ENCODE data around the gene MACROD2. TPM values are rescaled to one million over a fixed set of nuclear protein-coding genes. Genes with fewer than 3 reads are reported as not detected.

The MACROD2 gene
- total and polyA plus RNA-seq, 2 of the 4 experiments (the other 2 are of a cell fraction): not detected

DNA sequence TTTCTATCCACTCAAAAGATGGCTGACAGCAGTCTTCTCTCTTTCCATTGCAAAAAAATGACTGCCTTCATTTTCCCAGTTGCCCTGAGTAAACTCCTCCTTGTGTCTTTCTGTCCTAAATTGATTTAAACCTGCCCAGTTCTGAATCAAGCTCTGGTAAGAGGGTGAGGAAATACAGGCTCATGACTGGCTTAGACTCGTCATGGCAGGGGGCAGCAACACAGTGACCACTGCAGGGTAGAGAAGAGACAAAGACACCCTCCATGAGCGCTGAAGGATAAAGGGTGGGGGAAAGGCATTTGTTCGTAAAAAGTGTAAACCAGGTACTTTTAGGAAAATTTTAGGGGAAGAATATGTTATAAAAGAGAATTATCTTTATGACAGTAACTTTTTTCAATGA is 1080.3 kb downstream of the MACROD2 start:
- no peak overlapping the region for H3K27ac ChIP-seq (ENCODE audit: insufficient read depth, low read length)
- intact Hi-C loops (cut with micrococcal nuclease) (no loop called here), in situ Hi-C loops (cut with MboI; ENCODE audit: low sequenced_read_pairs) (no loop called here), dilution Hi-C loops (cut with HindIII; ENCODE audit: low sequenced_read_pairs, unreplicated experiment) (no loop called here)
- no peak overlapping the region for H3K14ac ChIP-seq (replicated peaks; ENCODE audit: low read depth, low read length)
- H3K4me2 ChIP-seq (ENCODE audit: low read depth, low read length): no peak overlapping the region
- H3K36me3 ChIP-seq (ENCODE audit: control insufficient read depth, insufficient read depth, low read length): no peaks in the 10 kb centered on the region
- H2AK5ac ChIP-seq (ENCODE audit: low read depth, low read length): no peak overlapping the region
- H2BK120ac ChIP-seq (ENCODE audit: low read depth, low read length): no peak overlapping the region
- TF ChIP-seq MXI1 (IDR thresholded peaks at IDR 0.05; ENCODE audit: borderline replicate concordance, low read depth, low read length): no peak
- TF ChIP-seq NFE2L2 (IDR thresholded peaks at IDR 0.05; ENCODE audit: low read depth, low read length): no peak
- TF ChIP-seq RFX5 (IDR thresholded peaks at IDR 0.05; ENCODE audit: low read depth, low read length): no peak
- no peak for TF ChIP-seq BHLHE40 (IDR thresholded peaks at IDR 0.05; ENCODE audit: low read depth, low read length)
- TF ChIP-seq MAZ (IDR thresholded peaks at IDR 0.05; ENCODE audit: borderline replicate concordance, low read depth, low read length): no peak
- no peak for TF ChIP-seq RCOR1 (IDR thresholded peaks at IDR 0.05; ENCODE audit: insufficient replicate concordance, low read length)
- DNase-seq (no peak), ATAC-seq (ENCODE audit: low read depth) (no peak)
- no peak overlapping the region for H4K5ac ChIP-seq (ENCODE audit: low read depth, low read length)
- no peaks in the 10 kb centered on the region for H3K27me3 ChIP-seq (ENCODE audit: control insufficient read depth, insufficient read depth, low read length)
- ChIA-PET POLR2A (ENCODE audit: unreplicated experiment) (no interaction called here), CTCF (no interaction called here)
- H3K56ac ChIP-seq (ENCODE audit: extremely low read depth, insufficient read depth, low read length): no peak overlapping the region
- BruUV-seq (replicated peaks): no TSS peak
- H4K20me1 ChIP-seq (ENCODE audit: insufficient read depth, low read length): no peaks in the 10 kb centered on the region
- H3K18ac ChIP-seq (ENCODE audit: low read depth, low read length): no peak overlapping the region
- no peak overlapping the region for H3K4ac ChIP-seq (ENCODE audit: low read depth, low read length)
- no peaks in the 10 kb centered on the region for H3K4me1 ChIP-seq (ENCODE audit: control insufficient read depth, insufficient read depth, low read length)
- no peak overlapping the region for H4K91ac ChIP-seq (ENCODE audit: insufficient read depth, low read depth, low read length)
- no peak overlapping the region for H2BK15ac ChIP-seq (ENCODE audit: low read depth, low read length)
- H2BK5ac ChIP-seq (ENCODE audit: low read depth, low read length, poor library complexity, severe bottlenecking): no peak overlapping the region
- H3K9ac ChIP-seq (ENCODE audit: low read depth, low read length): no peak overlapping the region
- no peak overlapping the region for H3K4me3 ChIP-seq (ENCODE audit: insufficient read depth, low read depth, low read length)
- no peak overlapping the region for H2AK9ac ChIP-seq (replicated peaks; ENCODE audit: low read depth, low read length, poor library complexity)
- H2BK20ac ChIP-seq (ENCODE audit: low read depth, low read length): no peak overlapping the region
- WGBS, 2 experiments (ENCODE audit: extremely low coverage in 2 of 2, insufficient read length in 1 of 2): no CpG with 5 or more reads among the region's 3 CpGs
- no peaks in the 10 kb centered on the region for H3K9me1 ChIP-seq (ENCODE audit: insufficient read depth, low read length)
- no peak overlapping the region for H4K8ac ChIP-seq (ENCODE audit: low read depth in 2 of 2, low read length in 2 of 2)
- peaks cover 5% of the 10 kb centered on the region; the same call in 1 of the 2 replicates for H3K9me3 ChIP-seq (ENCODE audit: control insufficient read depth, insufficient read depth, low read length)
- H3K23ac ChIP-seq (ENCODE audit: low read depth, low read length): no peak overlapping the region
- H2AFZ ChIP-seq (replicated peaks; ENCODE audit: low read length, poor library complexity): no peak overlapping the region
- H3K79me1 ChIP-seq (ENCODE audit: low read depth in 1 of 2, low read length in 2 of 2): no peaks in the 10 kb centered on the region

Measured in IMR-90 (cell line).